Measurements from ENCODE around the gene THADA.
A peak's percentile ranks its signal among the peaks of the same experiment; 100 is the strongest.

The THADA gene

GRCh38 chr2:43225093-43225787, 370.6 kb downstream of the THADA start:
- DNase-seq (ENCODE audit: low read depth, low spot score) = no peak

- no peak for DNase-seq (ENCODE audit: low read depth, low spot score)
These were observed 371.2 kb downstream of the THADA start for GRCh38 chr2:43224571-43225092.

DNA sequence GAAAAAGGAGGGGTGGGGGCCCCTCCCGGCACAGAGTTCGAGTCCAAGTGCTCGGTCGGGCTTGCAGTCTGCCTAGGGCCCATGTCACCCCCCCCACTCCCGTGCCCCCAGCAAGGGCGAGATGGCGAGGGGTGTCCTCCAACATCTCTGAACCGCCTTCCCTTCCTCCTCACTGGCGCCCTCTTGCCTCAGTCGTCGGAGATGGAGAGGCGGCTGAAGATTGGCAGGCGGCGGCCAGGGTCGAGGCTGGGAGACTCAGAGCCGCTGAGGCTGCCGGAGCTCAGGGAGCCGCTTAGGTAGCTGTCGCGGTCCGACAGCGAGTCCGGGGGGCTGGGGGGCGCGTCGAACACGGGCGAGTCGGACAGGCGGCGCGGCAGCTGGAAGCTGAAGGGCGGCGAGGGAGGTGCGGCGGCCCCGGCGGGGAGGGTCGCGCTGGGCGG, 371.7 kb downstream of the THADA start:
- DNase-seq (ENCODE audit: low read depth, low spot score) = no peak

DNA sequence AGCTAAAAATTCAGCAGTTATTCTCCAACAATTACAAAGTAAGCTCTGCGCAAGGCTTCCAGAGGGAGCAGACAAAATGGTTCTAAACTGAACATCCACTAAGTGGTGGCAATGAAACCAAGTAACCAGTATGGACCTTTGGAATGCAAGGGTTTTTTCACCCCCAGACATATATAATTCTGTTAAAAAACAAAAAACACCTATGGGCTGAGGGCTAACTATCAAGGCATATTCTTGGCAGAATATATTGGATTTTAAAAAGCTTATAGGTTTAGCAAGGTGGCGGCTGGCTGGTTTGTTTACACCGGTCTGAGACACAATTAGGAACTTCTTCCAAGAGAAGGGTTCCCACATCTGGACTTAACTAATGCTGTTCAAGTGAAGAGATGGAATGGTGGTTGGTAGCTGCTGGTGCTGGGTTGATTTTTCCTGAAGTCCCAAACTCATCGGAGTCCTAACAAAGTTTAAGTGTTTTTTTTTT, 372.3 kb downstream of the THADA start:
- DNase-seq (ENCODE audit: low read depth, low spot score) = no peak

DNA sequence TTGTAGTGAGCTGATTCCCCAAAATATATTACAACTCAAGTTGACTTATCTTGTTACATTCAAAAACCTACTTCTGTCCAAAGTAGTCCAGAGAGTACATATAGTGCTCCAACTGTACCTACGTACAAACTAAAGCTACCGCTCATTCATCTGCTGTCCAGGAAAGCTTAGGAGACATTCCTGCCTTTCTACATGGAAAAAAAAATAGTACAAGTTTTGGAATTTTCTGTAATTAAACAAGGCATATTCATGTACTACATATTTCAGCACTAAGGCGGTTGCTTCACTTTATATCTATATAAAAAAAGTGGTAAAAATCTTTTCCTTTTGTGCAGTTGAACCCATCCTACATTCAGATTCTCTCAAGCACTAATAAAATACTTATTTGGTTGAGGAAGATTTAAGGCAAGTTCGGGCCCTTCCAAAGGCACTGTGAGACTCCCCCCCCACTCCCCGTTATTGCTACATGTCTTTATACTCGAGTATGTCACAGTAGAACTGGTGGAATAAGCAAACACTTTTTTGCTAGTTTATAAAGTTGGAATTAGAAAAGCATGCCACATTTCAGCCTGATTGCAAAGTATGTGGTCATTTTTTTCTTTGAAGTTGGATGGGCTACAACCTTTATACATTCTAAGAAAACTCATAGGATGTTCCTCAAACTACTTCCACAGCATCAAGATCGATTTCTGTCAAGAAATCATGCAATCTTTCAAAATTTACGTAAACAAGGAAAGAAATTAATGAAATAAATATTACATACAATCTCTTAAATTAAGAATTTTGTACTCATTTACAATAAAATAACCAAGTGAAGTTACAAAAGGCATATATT, 373.1 kb downstream of the THADA start:
- DNase-seq (ENCODE audit: low read depth, low spot score) = no peak

DNA sequence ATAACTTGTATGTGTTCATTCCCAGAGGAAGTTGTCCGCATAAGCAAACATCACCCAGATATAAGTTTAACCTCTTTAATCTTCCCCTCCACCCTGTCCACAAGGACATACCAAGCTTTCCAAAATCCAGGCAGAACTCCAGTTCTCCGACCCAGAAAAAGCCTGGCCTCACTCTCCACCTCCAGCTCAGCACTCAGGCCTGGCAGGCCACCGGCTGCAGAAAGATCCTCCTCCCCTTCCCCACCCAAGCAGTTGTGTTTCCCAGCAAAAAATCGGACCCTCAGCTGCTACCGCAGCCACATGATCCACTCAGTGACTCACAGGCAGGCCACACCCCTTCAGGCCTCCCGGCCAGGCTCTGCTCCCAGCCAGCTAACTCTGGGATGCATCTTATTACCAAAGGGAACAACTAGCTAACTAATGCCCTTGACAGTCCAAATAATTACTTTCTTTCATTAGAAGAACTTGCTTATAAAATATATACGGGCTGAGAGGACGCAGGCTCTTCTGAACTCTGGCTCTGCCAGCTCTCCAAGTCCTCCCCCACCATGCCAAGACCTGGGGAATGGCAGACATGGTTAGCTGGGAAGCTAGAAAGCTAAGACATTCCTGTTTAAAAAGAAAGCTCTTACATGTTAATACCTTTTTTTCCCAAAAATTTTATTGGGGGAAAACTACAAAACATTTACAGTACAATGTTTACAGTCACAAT, 373.9 kb downstream of the THADA start:
- DNase-seq (ENCODE audit: low read depth, low spot score) = peak; percentile 83

DNA sequence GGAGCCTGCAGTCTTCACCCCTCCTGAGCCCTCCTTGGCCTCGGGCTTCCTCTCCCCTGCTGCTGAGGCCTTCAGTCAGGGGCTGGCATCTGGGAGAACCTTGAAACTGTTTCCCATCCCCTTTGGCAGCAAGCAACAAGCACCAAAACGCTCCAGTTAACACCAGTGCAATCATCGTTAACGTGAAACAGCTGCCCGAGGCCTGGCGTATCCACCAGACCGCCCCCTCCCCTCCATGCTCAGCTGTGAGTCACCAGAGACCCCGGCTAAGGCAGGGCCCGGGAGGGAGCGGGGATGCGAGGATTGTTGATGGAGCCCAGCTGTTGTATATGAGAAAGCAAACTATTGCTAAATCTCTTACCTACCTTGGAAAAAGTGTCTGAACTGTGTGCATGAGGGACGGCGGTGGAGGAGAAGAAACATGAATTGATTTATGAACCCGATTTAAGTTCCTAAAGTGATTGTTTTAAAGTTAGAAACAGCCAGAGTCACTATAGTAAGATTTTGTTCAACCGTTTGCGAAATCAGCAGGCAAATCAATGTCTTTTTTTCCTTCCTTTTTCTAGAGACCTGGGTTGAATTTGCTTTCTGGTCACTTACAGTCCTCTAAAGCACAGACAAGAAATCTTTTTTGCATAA, 374.6 kb downstream of the THADA start:
- peak; percentile 80 for DNase-seq (ENCODE audit: low read depth, low spot score)

GRCh38 chr2:43220760-43221123, 375.1 kb downstream of the THADA start:
- no peak for DNase-seq (ENCODE audit: low read depth, low spot score)

GRCh38 chr2:43220229-43220751, 375.5 kb downstream of the THADA start:
- no peak for DNase-seq (ENCODE audit: low read depth, low spot score)

DNA sequence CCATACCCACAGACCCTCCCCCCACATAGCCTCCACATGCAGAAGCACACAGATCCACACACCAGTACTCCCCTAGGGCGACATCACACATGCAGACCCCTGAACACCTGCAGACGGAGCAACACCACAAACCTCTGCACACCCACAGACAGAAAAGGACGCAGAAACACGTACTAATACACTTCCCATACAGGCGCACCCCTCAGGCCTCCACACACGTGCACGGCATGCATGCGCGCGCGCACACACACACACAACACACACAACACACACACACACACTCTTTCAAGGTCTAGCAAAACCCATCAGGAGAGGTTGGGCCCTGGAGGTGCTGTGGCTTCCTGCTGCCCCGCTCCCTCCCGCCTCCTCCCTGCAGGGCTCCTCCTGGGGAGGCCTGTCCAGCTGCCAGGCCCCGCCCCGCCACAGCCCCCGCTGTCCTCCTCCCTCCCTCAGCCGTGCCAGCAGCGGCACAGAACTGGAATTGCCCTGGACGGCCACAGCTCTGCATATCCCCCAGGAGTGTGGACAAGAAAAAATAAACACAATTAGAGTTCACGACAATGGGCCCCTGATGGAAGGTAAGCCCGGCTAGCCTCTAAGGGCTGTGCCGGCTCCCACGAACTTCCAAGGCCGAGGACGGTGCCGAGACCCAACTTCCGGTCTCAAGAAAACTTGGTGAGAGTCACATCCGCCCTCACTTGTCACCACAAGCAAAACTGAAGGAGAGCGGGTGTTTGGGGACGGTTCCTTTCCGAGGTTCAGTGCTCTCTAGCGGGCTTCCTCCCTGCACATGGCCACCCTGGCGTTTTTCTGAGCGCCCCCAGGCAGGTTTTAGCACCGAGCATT, 376.2 kb downstream of the THADA start:
- no peak for DNase-seq (ENCODE audit: low read depth, low spot score)

DNA sequence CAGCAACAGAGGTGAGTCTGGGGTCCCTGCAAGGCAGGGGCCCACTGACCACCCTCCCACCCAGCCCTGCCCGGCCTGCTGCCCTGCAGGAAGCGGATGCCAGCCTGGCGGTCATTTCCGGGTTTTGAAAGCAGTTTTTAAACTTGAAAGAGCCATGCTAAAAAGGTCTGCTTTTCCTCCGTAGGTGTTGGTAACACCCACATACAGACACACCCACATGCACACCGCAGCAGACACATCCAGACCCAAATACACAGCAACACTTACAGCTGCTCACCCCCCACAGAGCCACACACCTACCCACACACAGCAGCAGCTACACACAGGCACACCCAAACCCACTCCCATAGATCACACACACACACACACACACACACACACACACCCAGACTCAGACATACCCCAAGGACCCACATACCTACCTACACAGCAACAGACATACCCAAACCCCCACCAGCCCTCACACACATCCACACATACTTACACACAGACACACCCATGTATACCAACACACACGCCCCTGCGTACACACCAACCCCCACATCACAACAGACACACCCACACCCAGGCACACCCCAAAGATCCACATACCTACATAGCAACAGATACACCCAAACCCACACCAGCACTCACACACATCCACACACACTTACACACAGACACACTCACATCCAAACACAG, 377.0 kb downstream of the THADA start:
- no peak for DNase-seq (ENCODE audit: low read depth, low spot score)

DNA sequence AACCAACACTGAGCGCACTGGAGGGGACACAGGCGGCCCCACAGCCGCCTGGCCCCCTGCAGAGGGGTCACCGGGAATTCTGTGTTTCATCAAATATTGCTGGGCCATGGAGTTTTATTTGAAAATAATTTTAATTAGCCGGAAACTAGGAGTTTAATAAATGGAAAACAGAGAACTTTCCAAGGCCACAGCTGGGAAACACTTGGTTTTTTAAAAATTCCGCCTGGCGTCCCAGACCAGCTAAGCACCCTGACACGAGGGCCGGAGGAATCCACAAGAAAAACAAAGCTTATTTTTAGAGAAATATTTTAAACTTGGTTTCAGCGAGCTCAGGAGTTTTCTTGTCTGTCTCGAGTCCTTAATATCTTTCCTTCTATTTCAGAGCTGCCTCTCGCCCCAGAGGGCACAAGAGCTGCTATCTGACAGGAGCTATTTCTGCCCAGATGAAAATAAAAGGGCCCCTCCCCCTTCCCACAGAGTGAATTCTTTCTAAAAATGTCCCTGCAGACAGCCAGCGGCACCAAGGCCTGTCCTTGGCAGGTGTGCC, 377.6 kb downstream of the THADA start:
- DNase-seq (ENCODE audit: low read depth, low spot score) = no peak

DNA sequence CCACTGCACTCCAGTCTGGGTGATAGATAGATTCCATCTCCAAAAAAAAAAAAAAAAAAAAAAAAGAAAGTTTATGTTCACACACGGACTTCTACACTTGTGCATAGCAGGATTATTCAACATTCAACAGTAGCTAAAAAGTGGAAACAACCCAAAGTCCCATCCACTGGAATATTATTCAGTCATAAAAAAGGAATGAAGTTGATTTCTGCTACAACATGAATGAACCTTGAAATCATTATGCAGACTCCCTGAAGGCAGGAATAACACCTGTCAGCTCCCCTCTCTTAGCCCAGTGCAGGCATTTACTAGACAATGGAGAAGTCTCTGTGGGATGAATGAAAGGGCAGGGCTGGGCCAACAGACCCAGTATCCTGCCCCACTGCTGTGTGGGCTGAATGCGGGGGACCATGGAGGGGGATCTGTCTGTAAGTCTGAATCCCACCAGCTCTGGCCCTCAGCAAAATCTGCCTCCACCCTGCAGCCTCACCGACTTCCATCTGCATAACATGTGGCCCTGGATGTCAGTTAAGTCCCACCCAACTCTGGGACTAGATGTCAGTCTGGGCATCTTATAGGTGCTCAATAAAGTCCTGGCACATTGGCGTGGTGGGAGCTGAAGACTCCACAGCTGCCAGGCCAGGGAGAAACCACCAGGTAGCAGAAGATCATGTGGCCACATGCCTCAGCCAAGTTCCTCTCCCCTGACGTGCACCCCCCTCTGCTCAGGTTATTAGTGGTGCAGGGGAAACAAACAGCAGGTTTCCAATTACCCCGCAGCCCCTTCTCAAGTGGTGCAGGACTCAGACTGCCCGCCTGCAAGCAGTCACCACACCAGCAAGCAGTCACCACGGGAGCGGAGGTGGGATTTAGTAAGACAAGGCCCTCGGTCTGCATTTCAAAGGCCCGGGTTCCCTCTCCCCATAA, 378.3 kb downstream of the THADA start:
- DNase-seq (ENCODE audit: low read depth, low spot score) = no peak

- DNase-seq (ENCODE audit: low read depth, low spot score) = no peak
These were observed 379.2 kb downstream of the THADA start for GRCh38 chr2:43216629-43217028.

- DNase-seq (ENCODE audit: low read depth, low spot score) = no peak
These were observed 380.1 kb downstream of the THADA start for GRCh38 chr2:43215673-43216255.

GRCh38 chr2:43214253-43214652, 381.6 kb downstream of the THADA start:
- DNase-seq (ENCODE audit: low read depth, low spot score) = no peak

GRCh38 chr2:43212931-43213330, 382.9 kb downstream of the THADA start:
- DNase-seq (ENCODE audit: low read depth, low spot score) = no peak

- DNase-seq (ENCODE audit: low read depth, low spot score) = no peak
These were observed 383.5 kb downstream of the THADA start for GRCh38 chr2:43212216-43212835.

All from brain pericyte (primary cell).